Measurements from ENCODE around the gene DDI2. TPM values are rescaled to one million over a fixed set of nuclear protein-coding genes. Genes with fewer than 3 reads are reported as not detected.
"Not testable (repeated sequence)": the region's sequence is repeated elsewhere in the genome, so short reads cannot be mapped to it uniquely, and the experiment has no call there.

Gene DDI2
- polyA plus RNA-seq, 1 donor, result 28.1 TPM

DNA sequence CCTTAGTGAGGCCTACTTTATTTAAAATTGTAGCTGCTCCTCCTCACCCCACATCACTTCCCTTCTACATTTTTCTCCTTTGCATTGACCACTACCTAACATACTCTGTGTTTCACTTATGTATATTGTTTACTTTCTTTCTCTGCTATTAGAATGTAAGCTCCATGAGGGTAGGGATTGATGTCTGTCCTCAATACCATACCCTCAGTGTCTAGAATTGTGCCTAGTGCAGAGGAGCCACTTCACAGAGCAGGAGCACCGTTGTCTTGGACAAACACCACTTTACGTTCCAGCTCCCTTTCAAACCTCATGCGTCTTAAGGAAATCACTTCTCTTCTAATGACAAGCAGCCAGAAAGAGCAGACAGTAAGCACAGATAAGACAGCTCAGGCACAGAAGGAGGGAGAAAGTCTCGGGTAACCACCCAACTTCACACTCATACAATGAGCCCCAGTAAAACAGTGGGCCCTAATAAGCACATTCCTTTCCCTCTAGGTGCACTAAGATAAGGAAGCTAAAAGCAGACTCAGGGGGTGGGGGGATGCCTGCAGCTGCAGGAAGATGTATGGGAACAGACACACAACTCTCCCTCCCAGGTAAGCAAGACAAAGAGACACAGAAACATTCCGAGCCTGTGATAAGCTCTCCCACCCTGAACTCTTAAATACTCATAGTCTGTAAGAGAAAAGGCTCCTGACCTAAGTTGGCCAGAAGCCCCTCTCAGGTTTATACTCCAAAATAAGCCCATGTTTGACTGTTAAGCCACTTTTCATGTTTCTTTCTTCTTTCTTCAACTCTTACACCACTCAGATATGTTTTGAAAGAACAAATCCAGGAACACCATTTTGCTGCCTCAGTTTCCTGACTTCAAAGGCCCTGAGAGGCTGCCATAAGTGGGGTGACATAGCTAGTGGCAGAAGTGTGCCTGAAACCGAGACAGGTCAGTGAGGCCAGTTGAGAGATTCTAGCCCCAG lies 59.7 kb downstream of the DDI2 start:
- DNase-seq, result no peak

GRCh38 chr1:15678578-15678977 lies 61.3 kb downstream of the DDI2 start:
- DNase-seq, result no peak

DNA sequence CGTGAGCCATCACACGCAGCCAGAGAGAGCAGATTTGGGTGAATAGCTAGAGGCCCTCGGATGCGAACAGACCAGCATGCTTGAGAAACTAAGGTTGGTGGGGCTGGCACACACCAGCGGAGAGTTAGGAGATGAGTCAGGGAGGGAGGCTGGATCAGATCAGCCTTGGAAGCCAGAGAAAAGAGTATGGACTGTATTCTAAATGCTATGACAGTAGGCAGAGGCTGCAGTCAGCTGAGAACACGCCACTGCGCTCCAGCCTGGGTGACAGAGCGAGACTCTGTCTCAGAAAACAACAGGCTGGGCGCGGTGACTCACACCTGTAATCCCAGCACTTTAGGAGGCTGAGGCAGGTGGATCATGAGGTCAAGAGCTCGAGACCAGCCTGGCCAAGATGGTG lies 62.9 kb downstream of the DDI2 start:
- DNase-seq, result no peak

DNA sequence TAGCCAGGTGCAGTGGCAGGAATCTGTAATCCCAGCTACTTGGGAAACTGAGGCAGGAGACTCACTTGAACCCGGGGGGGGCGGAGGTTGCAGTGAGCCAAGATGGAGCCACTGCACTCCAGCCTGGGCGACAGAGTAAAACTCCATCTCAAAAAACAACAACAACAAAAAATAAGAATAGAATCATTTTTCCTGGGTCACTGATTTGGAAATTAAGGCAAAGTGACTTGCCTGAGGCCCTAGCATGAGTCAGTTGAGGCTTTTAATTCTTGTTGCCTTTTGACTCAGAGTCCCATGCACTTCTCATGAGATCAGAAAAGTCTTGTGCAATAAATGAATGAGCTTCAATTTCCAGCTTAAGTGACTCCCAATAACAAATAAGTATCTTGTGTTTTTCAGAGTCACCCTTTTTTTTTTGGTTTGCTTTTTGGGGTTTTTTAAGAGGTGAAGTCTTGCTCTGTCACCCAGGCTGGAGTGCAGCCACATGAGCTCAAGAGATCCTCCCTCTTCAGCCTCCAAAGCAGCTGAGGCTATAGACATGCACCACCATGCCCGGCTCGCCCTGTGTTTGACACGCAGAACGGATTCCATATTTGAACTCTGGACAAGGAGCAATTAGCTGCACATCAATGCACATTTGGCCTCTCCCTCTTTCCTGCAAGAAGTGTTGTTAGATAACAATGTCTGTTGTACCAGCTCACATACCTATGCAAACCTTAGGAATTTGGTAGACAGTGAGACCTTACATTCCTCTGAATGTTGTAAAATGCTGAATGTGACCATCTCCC lies 63.5 kb downstream of the DDI2 start:
- DNase-seq, result no peak

- DNase-seq, result no peak
Measured at GRCh38 chr1:15681349-15682292, 64.4 kb downstream of the DDI2 start.

GRCh38 chr1:15682936-15683341 lies 65.7 kb downstream of the DDI2 start:
- DNase-seq, result no peak

GRCh38 chr1:15683345-15684039 lies 66.2 kb downstream of the DDI2 start:
- no peak for DNase-seq

- DNase-seq, result peak; percentile 43
Measured at GRCh38 chr1:15684042-15684461, 66.8 kb downstream of the DDI2 start, which contains the start of gene PLEKHM2. Gene PLEKHM2 (plus strand): TSS chr1:15684320. CDS start chr1:15684559, 239 bp downstream.

DNA sequence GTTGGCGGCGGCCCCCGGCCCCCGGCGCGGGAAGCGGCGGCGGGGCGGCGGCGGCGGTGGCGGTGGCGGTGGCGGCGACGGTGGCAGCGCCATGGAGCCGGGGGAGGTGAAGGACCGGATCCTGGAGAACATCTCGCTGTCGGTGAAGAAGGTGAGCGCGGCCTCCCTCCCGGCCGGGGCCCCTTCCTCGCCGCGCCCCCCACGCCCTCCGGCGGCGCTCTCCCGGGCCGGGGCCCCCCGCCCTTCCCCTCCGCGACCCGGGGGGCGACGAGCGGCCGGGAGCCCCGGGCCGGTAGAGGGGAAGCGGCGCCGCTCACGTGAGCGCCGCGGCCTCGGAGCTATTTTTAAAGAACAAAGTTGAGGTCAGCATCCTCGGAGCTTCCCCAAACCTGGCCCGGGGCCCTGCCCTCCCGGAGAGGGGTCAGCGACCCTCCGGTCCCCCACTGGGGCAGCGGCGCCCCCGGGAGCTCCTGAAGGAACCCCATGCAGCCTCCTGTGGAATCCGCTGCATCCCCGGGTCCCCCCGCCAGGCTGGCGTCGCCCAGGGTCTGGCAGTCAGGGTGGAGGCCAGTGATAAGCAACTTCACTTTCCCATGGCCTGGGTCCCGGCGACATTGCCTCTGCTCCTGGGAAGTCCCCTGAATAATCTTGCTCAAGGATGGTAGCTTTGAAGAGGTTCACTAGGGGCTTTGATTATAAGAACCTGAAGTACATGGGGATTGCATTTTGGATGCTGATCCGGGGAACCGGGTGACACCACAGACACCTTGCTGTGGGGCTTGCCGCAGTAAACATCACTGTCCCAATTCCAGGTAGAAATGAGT lies 67.4 kb downstream of the DDI2 start:
- DNase-seq, result no peak

- no peak for DNase-seq
Measured at GRCh38 chr1:15685820-15686219, 68.6 kb downstream of the DDI2 start.

GRCh38 chr1:15687446-15687845 lies 70.2 kb downstream of the DDI2 start:
- DNase-seq, result no peak

- no peak for DNase-seq
Measured at GRCh38 chr1:15690317-15690716, 73.1 kb downstream of the DDI2 start.

- no peak for DNase-seq
Measured at GRCh38 chr1:15691434-15692032, 74.3 kb downstream of the DDI2 start.

GRCh38 chr1:15692121-15692682 lies 74.9 kb downstream of the DDI2 start:
- DNase-seq, result no peak

- no peak for DNase-seq
Measured at GRCh38 chr1:15693371-15693770, 76.1 kb downstream of the DDI2 start.

- DNase-seq, result no peak
Measured at GRCh38 chr1:15696956-15697521, 79.8 kb downstream of the DDI2 start.

GRCh38 chr1:15698201-15698600 lies 80.9 kb downstream of the DDI2 start:
- DNase-seq, result no peak

DNA sequence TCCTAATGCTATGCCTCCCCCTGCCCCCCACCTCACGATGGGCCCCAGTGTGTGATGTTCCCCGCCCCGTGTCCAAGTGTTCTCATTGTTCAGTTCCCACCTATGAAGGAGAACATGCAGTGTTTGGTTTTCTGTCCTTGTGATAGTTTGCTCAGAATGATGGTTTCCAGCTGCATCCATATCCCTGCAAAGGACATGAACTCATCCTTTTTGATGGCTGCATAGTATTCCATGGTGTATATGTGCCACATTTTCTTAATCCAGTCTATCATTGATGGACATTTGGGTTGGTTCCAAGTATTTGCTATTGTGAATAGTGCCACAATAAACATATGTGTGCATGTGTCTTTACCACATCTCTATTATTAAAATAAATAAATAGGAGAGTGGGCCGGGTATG lies 82.1 kb downstream of the DDI2 start:
- DNase-seq, result not testable (repeated sequence)

DNA sequence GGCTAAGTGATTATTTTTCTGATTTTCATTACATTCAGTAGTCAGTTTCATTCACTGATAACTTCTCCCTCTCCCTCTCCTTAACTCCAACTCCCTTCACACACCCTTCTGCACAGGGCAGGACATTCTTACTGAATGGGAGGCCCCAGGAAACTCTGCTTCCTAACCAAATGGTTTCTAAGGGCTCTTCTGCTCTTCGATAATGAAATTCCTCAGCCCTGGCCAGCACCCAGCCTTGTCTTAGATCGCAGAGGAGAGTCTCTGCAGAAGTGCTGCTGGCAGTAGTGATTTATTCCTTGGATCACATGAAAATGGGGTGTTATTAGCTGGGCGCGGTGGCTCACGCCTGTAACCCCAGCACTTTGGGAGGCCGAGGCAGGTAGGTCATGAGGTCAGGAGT lies 83.2 kb downstream of the DDI2 start:
- no peak for DNase-seq

Data from left kidney (tissue), 2 donors.